GM21723 (cell line): Measurements from ENCODE around the gene CHRNB1.
"Not testable (repeated sequence)": the region's sequence is repeated elsewhere in the genome, so short reads cannot be mapped to it uniquely, and the experiment has no call there.

Source experiments
- ATAC-seq: cut with Tn5 transposase; IDR thresholded peaks from one replicate; pipeline ENCODE4 v1.9.1; 2021; ENCODE audit warnings: mild to moderate bottlenecking, moderate library complexity; ENCODE audit not compliant: unreplicated experiment

Gene CHRNB1

DNA sequence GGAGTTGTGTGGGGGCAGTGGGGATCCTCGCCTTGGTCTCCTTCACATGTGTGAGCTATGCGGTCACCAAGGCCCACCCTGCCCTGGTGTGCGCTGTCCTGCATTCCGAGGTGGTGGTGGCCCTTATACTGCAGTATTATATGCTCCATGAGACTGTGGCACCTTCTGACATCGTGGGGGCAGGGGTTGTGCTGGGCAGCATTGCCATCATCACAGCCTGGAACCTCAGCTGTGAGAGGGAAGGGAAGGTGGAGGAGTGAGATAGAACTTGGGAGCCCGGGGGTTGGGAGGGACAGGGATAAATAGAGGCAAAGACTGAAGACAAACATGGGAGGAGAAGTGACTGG lies 37.9 kb downstream of the CHRNB1 start:
- ATAC-seq: not testable (repeated sequence)

DNA sequence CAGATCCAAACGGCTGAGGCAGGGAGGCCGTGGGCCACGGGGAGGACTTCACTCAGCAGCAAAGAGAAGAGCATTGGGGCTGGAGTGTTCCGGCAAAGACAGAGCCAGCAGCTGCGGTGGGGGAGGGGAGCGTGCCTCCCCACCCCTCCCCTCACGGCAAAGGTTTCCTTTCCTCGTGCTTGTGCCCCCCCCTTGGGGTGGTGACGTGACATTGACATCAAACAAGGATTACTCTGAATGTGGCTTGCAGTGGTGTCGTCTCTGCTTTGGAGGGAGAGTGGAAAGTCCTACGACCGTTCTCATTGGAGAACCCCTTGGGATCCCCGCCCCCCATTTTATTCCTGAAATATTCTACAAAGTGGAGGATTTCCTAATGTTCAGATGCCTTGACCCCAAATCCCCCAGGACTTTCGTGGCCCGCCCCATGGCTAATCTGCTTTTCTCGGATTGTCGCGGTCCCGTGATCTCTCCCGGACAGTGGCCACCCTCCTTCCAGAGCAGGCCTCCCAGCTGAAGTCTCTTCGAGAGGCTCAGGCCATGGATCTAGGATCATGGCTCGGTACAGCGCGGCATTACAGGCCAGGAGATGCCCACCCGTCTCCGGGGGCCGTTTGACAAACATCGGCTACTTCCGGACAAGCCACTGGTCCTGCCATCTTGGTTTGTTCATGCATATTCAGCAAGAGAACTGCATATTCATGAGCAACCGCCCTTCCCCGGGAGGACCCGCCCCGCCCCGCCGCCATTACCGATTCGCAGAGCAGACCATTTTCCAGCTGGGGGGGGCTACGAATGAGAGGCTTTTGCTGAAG lies 38.6 kb downstream of the CHRNB1 start:
- ATAC-seq: peak; percentile 41

DNA sequence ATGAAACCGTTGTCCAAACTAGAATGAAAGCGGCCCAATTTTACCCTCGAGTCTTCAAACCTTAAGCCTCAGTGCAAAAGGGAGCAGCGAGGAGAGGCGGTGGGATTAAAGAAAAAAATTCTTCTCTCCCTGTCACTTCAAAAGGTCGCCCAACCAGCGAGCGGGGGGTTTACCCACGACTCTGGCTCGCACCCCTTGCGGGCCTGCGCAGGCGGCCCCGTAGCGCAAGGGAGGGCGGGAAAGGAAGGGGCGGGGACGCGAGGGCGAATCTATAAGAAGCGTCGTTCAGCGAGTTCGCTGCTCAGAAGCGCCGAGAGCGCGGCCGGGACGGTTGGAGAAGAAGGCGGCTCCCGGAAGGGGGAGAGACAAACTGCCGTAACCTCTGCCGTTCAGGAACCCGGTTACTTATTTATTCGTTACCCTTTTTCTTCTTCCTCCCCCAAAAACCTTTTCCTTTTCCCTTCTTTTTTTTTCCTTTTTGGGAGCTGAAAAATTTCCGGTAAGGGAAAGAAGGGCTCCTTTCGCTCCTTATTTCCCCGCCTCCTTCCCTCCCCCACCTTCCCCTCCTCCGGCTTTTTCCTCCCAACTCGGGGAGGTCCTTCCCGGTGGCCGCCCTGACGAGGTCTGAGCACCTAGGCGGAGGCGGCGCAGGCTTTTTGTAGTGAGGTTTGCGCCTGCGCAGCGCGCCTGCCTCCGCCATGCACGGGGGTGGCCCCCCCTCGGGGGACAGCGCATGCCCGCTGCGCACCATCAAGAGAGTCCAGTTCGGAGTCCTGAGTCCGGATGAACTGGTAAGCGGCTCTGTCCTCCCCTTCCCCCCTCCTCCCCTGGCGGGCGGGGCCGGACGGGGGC lies 39.4 kb downstream of the CHRNB1 start, which contains the start of gene POLR2A:
TSS of gene POLR2A (plus strand) at position 300 of the 852 bp plus-strand sequence.
- peak; percentile 57 for ATAC-seq

DNA sequence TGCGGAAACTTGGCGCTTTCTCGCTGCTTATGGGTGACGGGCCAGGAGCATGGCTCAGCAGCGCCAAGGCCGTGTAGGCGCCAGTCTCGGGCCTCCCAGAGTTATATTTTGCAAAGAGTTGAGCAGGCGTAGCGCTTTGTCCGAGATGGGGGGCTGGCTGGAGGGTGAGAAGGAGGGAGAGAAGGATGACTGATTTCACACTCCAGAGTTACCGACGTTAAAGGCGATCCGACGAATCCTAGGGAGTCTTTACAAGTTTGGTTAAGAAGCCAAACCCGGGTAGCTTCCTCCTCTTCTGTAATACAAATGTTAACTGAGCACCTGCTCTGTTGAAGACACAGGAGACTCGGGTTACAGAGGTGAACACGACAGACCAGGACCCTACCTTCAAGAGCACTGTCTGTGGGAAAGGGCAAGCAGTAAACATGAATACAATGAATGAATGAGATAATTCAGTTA lies 40.1 kb downstream of the CHRNB1 start:
- no peak for ATAC-seq

DNA sequence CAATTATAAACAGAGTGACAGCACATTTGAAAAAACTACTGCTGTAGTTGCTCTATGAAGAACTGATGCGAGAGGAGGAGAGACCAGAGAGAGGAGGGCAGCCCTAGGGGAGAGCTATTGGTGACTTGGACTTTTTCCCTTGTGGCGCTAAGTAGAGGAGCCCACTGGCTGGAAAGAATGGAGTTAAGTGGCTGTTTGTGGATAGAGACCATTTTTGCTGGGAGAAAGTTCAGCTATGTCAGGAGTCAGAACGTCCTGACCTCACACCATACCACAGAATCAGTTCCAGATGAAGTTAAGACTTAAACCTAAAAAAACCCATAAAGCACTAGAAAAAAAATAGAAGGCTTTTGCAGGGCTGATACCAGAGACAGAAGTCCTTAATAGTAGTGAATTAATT lies 41.3 kb downstream of the CHRNB1 start:
- ATAC-seq: no peak

DNA sequence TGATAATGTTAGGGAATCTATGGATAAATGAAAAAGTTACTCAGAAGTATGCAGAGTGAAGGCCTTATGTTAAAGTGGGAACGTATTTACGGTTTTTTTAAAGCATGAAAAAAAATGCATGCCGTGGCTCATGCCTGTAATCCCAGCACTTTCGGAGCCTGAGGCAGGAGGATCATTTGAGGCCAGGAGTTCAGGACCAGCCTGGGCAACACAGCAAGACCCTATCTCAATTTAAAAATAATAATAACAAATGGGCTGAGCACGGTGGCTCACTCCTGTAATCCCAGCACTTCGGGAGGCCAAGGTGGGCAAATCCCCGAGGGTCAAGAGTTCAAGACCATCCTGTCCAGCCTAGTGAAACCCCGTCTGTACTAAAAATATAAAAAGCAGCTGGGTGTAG lies 45.3 kb downstream of the CHRNB1 start:
- ATAC-seq: no peak

DNA sequence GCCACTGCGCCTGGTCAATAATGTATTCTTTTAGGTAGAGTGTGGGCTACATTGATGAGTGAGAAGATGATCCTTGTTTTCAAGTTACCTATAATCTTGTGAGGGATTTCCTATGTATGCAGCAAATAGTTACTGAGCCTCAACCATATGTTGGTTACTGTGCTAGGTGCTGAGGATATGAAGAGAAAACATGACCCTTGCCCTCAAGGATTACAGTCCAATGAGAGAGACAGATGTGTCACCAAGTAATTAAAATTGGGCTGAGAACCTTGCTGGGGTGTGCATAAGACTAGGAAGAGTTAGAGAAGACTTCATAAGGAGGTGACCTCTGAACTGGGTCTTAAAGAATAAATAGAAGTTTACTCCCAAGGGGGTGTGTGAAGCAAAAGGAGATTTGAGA lies 46.7 kb downstream of the CHRNB1 start:
- no peak for ATAC-seq

DNA sequence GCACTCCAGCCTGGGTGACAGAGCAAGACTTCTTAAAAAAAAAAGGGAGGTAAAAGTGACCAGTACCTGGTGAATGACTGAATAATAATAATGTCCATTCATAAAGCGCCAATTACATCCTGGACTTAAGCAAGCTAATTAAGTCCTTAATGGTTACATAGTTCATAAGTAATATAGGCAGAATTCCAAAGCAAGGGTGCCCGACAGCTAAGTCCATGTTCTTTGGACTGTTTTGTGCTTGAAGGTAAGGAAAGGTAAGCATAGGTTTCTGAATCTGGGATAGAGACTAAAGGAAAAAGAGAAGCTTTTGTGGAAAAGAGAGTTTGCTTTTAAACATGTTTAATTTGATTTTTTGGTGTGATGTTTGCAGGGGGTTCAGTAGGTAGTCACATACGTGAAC lies 49.1 kb downstream of the CHRNB1 start:
- no peak for ATAC-seq

DNA sequence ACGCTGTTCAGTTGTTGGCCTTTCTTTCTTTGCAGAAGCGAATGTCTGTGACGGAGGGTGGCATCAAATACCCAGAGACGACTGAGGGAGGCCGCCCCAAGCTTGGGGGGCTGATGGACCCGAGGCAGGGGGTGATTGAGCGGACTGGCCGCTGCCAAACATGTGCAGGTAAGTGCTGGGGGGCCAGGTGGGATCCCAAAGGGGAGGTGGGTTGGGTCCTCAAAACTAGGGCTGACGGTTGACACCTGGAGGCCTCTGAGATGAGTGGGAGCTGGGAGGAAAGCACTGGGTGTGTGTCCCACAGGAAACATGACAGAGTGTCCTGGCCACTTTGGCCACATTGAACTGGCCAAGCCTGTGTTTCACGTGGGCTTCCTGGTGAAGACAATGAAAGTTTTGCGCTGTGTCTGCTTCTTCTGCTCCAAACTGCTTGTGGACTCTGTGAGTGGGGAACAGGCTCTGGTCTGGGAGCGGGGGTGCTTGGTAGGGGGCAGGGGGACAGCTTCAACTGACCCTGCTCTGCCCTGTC lies 51.1 kb downstream of the CHRNB1 start:
- no peak for ATAC-seq

DNA sequence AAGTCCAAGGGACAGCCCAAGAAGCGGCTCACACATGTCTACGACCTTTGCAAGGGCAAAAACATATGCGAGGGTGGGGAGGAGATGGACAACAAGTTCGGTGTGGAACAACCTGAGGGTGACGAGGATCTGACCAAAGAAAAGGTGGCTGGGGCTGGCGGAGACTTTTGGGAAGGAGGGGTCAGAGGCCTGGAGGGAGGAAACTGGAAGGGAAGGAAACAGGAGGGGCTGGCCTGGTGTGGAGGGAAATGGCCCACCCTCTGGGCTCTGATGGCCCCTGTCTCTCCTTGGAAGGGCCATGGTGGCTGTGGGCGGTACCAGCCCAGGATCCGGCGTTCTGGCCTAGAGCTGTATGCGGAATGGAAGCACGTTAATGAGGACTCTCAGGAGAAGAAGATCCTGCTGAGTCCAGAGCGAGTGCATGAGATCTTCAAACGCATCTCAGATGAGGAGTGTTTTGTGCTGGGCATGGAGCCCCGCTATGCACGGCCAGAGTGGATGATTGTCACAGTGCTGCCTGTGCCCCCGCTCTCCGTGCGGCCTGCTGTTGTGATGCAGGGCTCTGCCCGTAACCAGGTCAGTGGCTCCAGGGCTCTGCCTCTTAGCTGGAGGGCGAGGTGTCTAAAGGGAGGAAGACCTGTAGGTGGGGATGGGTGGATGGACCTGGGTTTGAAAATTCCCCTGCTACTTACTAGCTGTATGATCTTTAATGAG lies 51.8 kb downstream of the CHRNB1 start:
- no peak for ATAC-seq

DNA sequence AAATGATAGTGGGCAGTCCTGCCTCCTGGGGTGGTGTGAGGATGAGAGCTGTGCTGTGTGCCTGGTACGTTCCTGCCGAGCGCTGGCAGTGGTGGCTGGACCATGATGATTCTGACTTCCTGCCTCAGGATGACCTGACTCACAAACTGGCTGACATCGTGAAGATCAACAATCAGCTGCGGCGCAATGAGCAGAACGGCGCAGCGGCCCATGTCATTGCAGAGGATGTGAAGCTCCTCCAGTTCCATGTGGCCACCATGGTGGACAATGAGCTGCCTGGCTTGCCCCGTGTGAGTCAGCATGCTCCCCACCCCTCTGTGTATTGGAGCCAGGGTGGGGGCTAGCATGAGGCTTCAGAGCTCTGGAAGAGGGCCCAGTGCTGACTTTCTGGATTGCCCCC lies 52.4 kb downstream of the CHRNB1 start:
- ATAC-seq: no peak

DNA sequence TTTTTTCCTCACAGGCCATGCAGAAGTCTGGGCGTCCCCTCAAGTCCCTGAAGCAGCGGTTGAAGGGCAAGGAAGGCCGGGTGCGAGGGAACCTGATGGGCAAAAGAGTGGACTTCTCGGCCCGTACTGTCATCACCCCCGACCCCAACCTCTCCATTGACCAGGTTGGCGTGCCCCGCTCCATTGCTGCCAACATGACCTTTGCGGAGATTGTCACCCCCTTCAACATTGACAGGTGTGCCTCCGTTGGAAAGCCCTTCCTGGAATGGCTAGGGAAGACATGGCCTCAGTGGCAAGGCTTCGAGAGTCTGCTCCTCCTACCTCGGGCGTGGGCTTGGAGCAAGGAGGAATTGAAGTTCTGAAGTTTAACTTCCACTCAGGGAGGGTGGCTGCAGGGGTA lies 52.8 kb downstream of the CHRNB1 start:
- ATAC-seq: no peak

DNA sequence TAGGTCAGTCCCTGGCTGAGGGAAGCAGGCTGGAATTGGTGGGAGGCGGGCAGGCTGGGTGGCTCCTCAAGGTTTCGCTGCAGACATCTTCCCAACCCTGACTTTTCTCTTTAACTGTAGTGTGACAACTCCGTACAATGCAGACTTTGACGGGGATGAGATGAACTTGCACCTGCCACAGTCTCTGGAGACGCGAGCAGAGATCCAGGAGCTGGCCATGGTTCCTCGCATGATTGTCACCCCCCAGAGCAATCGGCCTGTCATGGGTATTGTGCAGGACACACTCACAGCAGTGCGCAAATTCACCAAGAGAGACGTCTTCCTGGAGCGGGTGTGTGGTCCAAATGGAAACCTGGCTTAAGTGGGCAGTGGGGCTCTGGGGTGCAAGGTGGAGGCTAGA lies 54.3 kb downstream of the CHRNB1 start:
- ATAC-seq: no peak

DNA sequence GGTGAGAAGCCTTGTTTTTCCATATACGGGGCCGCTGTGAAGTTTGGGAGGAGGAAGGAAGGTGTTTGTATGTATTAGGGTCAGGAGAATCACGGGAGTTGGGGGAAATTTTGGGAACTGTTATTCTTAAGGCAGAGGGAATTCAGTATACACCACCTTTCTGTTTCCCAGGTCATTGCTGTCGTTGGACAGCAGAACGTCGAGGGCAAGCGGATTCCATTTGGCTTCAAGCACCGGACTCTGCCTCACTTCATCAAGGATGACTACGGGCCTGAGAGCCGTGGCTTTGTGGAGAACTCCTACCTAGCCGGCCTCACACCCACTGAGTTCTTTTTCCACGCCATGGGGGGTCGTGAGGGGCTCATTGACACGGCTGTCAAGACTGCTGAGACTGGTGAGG lies 56.9 kb downstream of the CHRNB1 start:
- no peak for ATAC-seq

DNA sequence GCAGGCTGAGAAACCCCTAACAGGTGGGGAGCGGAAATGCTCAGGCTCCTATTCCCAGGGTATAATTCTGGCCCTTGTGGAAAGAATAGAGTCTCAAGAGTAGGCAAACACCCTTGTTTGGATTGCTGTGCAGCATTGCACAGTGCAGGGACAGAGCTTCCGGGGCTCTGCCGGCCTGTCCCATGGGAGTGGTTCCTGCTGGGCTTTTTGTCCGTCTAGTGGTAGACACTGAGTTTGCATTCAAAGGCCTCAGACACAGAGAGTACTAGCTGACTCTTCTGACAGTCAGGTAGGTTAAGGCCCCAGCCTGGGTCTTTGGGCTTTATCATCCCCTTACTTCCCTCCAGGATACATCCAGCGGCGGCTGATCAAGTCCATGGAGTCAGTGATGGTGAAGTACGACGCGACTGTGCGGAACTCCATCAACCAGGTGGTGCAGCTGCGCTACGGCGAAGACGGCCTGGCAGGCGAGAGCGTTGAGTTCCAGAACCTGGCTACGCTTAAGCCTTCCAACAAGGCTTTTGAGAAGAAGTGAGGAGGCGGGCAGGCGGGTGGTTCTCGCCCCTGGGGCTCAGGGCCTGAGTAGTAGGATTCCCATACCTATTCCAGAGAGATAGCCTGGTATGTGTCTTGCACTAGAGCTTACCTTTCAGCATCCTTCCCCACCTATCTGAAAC lies 57.4 kb downstream of the CHRNB1 start:
- ATAC-seq: no peak

DNA sequence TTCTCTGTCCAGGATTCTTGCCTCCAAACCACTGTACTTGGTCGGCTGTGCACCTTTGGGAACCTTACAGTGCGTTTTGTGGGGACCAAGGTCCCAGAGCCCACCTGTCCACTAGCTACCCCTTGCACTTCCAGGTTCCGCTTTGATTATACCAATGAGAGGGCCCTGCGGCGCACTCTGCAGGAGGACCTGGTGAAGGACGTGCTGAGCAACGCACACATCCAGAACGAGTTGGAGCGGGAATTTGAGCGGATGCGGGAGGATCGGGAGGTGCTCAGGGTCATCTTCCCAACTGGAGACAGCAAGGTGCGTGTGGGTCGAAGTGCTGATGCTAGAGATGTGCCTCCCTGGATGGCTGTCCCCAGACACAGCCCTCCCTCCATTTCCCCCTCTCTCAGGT lies 58.1 kb downstream of the CHRNB1 start:
- no peak for ATAC-seq

DNA sequence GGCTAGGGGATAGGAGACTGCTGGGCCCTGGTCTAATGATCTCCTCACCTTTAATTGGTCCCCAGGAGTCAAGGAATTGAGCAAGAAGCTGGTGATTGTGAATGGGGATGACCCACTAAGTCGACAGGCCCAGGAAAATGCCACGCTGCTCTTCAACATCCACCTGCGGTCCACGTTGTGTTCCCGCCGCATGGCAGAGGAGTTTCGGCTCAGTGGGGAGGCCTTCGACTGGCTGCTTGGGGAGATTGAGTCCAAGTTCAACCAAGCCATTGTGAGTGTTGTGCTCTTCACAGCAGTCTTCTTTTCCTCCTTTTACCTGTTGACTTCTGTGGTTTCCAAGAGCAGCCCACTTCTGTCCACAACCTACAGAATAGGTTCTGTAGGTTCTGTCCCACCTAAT lies 58.7 kb downstream of the CHRNB1 start:
- ATAC-seq: no peak
